Brain pericyte (primary cell): ENCODE results near the gene KRTAP12-2.
"Not testable (repeated sequence)": the region's sequence is repeated elsewhere in the genome, so short reads cannot be mapped to it uniquely, and the experiment has no call there.

ENCODE experiments used
- DNase-seq: peaks from one replicate; pipeline ENCODE4 v3.0.0-alpha.2; 2012; ENCODE audit warnings: low read depth, low spot score

The KRTAP12-2 gene

DNA sequence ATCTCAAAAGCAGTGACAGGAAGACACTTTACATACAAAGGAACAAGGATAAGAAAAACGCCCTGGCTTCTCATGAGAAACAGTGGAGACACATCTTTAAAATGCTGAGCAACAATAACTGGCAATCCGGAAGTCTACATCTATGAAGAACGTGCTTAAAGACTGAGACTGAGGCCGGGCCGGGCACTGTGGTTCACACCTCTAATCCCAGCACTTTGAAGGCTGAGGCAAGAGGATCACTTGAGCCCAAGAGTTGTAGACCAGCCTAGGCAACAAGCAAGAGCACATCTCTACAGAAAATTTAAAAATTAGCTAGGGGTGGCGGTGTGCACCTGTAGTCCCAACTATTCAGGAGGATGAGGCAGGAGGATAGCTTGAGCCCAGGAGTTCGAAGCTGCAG lies 17.4 kb upstream of the KRTAP12-2 start:
- DNase-seq, result no peak

DNA sequence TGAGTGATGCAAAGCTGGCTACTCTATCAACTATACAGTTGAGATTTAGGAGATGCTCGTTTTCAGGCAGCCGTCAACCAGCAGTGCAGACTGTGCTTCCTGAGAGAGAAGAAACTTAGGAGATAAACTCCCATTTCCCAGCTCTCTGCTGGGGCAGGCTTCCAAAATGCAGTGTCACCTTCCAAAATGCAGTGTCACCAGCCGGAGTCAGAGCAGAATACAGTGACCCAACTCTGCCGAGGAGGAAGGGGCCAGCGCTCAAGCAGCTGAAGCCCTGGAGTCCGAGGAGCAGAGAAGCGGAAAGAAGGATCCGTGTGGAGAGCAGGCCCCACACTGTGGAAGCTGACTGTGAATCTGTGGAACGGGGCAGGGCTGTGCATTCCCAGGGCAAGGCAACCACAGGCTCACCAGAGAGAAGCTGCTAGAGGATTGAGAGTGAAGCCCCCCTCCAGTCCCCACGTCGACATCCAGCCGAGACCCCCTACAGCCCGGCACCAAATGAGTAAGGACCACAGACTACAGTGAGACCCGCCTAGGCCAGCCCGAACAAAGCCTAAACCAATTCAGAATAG lies 15.9 kb upstream of the KRTAP12-2 start:
- DNase-seq, result no peak

DNA sequence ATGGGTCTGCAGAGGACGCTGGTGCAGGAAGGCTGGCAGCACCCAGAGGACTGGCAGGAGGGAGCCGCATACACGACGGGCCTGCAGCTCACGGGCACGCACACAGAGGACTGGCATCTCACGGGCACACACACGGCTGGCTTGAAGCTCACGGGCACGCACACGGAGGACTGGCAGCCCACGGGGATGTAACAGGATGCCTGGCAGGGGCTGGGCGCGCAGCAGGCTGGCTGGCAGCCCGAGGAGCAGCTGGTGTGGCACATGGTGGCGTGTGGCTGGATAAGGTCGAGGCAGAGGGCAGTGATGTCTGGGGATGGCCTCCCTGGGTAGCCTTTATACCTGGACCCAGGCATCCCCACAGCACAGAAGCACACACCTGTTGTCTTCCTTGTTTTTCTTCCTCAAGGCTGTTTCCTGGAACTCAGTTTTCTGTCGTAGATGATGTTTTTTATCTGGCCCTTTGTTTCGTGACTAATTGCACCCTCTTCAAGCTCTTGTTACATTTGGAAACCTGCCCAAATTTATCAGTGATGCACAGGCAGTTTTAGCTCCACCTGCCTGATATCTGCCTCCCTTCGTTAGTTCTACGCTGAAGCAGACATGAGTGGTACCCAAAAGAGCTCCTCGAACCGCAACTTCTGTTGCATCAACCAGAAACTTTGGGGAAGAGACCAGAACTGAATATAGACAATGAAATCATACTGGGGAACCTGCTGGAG lies 15.3 kb upstream of the KRTAP12-2 start, which contains the start of gene KRTAP12-1:
TSS of gene KRTAP12-1 (minus strand) at position 303 of the 719 bp plus-strand sequence. CDS start at position 263, 40 bp downstream.
- DNase-seq, result no peak

DNA sequence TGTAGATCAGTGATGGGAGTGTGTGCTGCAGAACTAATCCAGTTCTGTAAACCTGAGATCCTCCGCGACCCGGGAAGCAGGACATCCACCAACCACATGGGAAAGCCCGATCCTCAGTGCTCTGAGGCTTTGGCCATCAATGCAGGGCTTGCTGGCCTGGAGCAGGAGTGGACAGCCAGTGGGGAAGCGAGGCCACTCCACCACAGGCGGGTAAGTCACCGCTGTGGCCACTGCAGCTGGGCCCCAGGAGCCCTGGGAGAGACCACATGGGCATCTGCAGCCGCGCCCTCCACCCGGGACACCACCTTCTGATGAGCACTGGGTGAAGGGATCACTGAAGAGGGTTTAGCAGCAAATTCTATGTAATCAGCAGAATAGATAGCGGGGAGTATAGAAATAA lies 14.4 kb upstream of the KRTAP12-2 start:
- no peak for DNase-seq

DNA sequence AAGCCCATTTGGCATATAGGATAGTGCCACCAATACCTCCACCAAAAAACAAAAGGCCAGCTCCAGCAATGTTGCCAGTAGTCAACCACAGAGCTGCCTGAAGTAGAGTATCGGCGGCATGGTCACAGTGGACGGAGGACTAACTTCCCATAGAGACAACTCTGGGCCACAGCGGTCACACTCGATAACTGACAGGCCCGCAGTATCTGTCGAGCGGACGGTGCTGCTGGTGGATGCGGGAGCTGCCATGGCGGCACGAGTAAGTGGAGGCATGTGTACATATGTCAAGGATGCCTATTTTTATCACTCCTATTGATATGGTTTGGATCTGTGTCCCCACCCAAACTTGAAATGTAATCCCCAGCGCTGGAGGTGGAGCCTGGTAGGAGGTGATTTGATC lies 11.2 kb upstream of the KRTAP12-2 start:
- DNase-seq, result no peak

DNA sequence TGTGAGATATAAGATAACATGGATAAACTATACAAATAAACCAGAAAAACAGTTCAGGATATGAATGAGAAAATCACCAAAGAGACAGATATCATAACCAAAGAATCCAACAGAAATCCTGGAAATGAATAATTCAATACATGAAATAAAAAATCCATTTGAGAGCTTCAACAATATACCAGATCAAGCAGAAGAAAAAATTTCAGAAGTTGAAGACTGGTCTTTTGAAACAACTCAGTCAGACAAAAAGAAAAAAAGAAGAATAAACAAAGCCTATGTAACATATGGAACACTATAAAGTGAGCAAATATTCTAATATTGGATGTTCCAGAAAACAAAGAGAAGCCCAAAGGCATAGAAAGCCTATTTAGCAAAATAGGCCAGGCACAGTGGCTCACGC lies 5.2 kb upstream of the KRTAP12-2 start:
- no peak for DNase-seq

DNA sequence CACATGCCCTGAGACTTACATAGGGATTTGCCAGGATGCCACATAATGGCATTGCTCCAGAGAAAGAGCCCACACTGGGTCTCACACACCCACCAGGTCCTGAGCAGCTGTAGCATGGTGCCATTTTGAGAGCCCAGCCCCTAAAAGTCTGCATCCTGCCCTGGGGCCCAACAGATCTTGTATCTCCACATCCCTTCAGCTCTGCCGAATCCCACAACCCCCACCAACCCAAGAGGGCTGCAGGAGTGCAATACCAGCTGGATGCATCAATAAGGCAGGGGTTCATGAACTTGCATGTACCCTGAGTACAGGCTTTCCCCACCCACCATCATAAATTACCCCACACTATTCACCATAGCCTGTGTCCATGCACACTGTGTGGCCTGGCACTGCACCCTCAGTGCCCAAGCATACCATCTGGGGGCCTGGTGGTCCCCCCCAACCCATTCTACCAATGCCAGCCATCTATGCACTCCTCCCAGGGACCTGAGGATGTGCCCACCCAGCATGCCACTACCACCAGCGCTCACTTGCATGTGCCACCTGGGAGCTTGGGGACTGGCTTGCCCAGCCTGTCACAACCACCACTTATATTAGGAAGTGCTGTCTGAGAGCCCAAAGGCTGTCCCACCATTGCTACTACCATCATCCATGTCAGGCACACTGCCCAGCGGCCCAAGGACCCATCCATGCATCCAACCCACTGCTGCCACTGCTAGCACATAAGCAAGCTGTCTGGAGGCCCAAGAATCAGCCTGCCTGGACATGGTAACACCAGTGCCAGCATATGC lies 4.1 kb upstream of the KRTAP12-2 start:
- no peak for DNase-seq

DNA sequence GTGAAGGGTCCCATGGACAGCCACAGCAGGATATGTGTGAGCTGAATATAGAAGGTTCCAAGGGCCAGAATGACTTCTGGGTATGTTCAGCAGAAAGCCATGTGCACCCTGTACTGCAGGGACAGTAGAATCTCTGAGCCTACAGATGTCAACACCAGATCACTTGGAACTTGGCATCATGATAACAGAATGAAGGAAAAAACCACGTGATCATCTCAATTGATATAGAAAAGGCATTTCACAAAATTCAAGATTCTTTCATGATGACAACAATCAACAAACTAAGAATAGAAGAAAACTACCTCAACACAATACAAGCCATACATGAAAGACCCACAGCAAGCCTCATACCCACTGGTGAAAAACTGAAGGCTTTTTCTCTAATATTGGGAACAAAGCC lies 885 bp upstream of the KRTAP12-2 start:
- DNase-seq, result no peak

DNA sequence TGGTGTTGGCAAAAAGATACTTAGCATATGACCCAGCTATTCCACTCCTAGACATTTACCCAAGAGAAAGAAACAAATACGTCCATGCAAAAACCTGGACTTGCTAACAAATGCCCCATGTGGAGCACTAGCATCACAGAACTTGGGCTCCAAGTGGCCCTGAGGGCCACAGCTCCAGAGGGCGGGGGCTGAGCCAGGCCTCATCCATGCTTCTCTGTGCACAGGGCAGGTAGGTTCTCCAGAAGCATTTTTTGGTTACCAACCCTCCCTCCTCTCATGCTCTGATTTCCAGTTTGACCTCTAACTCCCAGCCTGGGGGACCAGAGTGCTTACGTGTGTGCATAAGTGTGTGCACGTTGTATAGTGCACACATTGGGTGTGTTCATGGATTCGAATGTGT lies 2.0 kb downstream of the KRTAP12-2 start:
- no peak for DNase-seq

DNA sequence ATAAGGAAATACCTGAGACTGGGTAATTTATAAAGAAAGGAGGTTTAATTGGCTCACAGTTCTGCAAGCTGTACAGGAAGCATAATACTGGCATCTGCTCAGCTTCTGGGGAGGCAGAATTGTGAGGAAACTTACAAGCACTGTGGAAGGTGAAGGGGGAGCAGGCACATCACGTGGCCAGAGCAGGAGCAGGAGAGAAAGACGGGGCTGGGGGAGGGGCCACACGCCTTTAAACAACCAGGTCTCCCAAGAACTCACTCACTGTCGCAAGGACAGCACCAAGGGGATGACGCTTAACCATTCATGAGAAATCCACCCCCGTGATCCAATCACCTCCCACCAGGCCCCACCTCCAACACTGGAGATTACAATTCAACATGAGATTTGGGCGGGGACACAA lies 5.2 kb downstream of the KRTAP12-2 start:
- not testable (repeated sequence) for DNase-seq

DNA sequence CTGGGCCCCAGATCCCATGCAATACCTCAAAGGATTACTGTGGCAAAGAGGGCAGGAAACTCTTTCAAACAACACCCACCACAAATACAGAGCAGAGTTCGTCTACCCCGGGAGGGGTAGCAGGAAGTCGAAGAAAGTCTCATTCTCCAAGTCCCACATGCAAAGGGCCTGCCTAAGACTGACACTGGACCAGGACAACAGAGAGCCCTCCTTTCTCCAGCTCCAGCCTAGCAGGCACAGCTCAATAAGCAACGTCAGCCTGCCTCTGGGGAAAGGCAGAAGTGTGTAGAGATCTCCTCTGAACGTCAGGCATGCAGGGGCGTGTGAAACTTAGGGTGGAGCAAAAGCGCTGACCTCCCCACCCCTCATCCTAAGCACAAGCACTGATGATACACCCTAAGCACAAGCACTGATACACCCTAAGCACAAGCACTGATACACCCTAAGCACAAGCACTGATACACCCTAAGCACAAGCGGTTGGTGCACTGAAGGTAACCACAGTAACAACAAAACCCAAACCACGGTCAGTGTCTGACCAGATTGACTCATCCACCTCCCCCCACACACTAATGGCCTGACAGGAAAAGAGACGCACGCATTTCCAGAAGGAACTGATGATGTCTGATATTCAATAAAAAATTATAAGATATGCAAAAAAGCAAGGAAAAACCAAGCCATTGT lies 7.7 kb downstream of the KRTAP12-2 start:
- no peak for DNase-seq

DNA sequence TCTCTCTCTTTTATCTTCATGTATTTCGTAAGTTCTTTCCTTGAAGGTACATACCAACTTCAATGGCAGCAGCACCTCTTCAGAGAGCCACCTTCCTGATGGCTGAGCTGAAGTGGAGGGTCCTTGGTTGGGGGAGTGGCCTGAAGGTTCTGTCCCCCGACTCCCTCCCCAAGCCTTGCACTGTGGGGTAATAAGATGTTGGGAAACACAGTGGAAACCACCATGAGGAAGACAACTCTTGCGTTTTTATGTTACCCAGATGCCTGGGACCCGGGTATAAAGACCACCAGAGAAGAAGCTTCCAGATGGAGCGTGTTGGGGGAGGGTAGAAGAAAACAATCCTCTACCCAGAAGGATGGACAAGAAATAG lies 8.2 kb downstream of the KRTAP12-2 start:
- DNase-seq, result no peak

DNA sequence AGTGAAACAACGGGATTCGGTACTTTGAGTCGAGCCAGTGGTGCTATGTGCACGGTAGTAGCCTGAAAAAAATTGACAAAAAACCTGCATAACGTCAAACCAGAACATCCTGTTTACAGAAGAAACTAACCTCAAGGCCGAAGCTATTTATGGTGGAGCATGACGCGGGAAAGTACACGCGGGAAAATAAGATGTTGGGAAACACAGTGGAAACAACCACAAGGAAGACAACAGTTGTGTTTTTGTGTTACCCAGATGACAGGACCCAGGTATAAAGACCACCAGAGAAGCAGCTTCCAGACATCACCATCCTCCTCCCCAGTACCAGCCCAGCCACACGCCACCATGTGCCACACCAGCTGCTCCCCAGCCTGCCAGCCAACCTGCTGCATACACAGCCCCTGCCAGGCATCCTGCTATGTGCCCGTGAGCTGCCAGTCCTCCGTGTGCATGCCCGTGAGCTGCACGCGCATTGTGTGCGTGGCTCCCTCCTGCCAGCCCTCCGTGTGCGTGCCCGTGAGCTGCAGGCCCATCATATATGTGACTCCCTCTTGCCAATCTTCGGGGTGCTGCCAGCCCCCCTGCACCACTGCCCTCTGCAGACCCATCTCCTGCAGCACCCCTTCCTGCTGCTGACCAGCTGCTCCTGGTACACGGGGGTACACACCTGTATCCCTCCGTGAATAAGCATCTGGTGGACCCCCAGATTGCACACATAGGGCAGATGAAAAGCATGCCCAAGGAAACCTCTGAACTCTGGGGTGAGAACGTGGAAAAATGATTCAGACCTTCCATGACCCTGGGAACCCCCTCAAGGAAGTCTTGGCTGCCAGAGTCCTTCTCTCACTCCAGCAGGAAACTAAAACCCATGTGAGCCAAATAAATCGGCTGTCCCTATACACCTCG lies 8.8 kb downstream of the KRTAP12-2 start, which contains the start of gene KRTAP12-3:
TSS of gene KRTAP12-3 (plus strand) at position 298 of the 906 bp plus-strand sequence. CDS start at position 346, 48 bp downstream.
- no peak for DNase-seq

DNA sequence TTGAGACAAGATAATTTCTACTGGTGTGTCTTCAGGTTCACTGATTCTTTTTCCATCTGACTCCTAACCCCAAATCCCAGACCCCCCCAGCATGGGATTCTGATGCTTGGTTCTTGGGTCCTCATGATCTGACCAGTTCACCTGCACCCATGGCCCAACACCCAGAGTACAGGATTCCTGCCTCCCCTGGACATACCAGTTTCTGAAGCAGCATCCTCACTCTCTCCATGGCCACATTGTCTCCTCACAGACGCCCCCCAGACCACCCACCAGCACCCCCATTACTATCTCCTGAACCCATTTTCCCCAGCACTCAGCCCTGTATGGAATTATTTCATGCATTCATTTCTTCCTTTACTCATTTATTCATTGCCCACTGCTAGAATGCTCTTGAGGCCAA lies 9.9 kb downstream of the KRTAP12-2 start:
- DNase-seq, result no peak

DNA sequence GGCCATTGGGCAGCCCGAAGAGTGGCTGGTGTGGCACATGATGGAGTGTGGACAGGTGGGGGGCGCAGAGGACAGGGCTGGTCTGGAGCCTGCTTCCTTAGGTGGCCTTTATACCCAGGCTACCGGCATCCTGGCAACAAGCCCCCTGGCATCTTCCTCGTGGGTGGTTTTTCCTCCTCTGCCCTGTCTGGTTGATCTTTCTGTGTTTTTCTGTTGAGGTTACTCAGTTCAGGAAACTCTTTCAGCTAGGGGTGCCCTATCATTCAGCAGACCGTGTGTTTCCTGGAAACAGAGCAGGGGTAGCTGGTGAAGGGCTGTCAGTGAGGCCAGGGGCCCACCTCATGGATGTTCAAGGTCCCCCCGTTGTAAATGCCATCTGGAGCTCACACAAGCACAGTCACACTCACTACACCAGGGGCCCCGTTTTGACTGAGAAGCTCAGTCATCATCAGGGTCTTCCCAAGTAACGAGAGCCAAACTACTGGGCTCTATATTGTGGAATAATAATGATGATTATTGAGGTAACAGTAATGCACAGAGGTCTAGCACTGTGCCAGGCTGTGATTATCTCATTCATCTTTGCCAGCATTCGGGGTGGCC lies 12.1 kb downstream of the KRTAP12-2 start, which contains the start of gene KRTAP12-4:
TSS of gene KRTAP12-4 (minus strand) at position 84 of the 600 bp plus-strand sequence. CDS start at position 39, 45 bp downstream.
- DNase-seq, result no peak

DNA sequence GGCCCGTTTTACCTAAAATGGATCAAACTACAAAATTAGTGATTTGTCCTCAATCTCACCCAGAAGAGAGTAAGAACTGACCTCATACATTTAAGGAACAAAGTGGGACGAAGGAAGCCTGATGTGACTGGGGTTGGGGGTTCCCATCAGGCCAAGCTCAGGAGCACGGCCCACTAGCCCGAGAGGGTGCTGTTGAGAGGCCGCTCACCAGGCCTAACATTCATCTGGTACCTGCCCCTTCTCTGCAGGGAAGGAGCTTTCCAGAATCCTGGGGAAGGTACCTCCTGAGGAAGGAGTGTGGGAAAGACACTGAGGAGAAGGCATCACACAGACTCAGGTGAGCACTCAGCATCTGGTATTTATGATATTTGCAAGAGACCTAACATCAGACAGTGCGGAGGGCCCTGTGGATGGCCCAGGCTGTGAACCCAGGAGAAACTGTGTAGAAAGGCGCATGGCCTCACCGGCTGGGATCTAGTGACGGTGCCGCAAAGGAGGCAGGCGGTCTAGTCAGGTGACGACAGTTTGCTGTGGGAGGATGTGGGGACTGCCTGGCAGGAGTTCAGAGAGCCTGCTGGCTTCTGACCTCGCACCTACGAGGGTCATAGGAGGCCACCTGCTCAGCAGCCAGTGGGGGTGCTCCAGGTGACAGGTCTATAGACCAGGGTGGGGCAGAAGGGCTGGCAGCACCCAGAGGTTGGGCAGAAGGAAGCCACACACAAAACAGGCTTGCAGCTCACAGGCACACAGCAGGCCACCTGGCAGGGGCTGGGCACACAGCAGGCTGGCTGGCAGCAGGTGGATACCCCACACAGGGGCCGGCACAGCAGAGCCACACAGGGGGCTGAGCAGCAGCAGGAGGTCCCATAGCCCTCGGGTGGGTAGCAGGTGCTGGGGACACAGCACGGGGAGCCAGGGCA lies 12.8 kb downstream of the KRTAP12-2 start:
- no peak for DNase-seq

DNA sequence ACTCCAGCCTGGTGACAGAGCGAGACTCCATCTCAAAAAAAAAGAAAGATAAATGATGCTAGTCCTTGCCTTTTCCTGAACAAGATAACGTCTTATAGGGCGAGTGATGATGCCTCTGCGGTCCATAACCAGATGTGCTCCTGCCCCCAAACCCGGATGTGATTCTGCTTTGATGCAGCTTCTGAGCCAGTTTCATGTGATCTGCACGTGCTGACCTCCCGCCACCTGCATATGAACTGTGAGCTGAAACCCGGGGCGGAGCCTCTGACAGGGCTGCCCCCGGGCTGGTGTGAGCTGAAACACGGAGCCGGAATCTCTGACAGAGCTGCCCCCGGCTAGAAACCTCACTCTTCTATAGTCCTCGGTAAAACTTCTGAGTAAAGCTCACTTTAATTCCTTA lies 13.6 kb downstream of the KRTAP12-2 start:
- DNase-seq, result no peak

DNA sequence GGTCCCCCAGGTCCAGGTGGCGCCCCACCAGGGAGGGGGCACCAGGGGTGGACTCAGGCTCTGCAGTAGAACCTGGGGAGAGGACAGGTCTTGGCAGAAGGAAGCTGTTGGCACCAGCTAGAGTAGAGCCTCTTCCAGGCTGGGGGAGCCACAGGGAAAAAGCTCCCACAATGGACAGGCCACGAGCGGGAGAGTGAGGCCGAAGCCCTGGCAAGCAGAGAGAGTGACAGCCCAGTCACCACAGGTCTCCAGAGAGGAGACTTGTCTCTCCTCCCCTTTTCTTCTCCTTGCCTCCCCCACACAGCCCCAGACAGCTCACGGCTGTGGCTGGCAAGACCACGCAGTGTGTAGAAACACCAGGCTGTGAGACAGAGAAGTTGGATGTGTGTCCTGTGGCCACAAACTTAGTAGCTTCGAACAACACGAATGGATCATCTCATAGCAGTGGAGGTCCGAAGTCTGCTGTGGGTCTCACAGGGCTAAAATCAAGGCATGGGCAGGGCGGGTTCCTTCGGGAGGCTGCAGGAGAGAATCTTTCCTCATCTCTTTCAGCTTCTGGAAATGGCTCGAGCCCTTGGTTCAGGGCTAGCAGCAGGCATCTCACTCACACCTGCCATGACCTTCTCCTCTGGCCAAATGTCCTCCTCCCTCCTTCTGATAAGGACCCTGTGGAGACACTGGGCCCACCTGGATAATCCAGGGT lies 15.6 kb downstream of the KRTAP12-2 start:
- DNase-seq, result no peak
